ENCODE results near the gene FAM20A.
A peak's percentile ranks its signal among the peaks of the same experiment; 100 is the strongest.
"Not testable (repeated sequence)": the region's sequence is repeated elsewhere in the genome, so short reads cannot be mapped to it uniquely, and the experiment has no call there.

Gene FAM20A

GRCh38 chr17:68584581-68585303 lies 16.4 kb downstream of the FAM20A start:
- no peak for TF ChIP-seq CTCF (IDR thresholded peaks at IDR 0.05; ENCODE audit: low read depth, low read length, missing control alignments)
- no peak overlapping the region for H3K4me3 ChIP-seq (replicated peaks; ENCODE audit: low read depth, low read length)
- DNase-seq (ENCODE audit: extremely low read depth, low read depth), result no peak

- H3K4me3 ChIP-seq (replicated peaks; ENCODE audit: low read depth, low read length); DNase-seq (ENCODE audit: extremely low read depth, low read depth): not testable (repeated sequence)
These were observed 18.3 kb downstream of the FAM20A start for GRCh38 chr17:68582867-68583266.

DNA sequence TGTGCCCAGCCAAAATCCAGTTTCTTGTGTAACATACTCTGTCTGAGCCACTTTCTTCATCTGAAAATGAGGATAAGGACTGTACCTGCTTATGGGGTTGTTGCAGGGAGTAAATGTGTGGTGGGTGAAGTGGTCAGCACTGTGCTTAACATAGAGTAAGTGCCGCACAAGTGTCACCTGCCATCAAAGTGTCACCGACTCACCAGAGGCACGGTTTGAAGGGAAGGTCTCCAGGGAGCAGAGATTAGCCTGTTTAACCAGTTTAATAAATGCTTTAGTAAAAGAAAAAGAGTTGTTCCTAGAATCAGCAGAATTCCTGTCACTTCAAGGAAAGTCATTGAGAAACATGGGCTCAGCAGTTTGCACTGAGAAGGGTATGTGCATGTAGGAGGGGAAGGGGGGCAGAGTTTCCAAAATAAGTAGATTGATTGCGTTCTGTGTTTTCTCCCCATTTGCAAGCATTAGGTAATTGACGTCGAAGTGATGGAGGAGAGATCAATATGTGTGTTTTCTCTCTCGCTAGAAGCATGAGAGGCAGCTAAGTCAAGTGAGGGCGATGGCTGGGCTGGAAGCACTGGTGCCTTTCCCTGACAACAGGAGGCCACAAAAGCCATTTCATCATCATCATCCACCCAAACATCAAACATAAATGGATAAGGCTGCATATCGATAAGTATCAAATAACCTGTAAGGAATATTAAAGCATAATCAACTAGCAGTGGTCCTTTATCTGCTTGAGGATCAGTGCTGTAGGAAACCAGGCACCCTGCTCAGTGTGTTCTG lies 19.1 kb downstream of the FAM20A start:
- no peak overlapping the region for H3K4me3 ChIP-seq (replicated peaks; ENCODE audit: low read depth, low read length)
- no peak for DNase-seq (ENCODE audit: extremely low read depth, low read depth)
- no peak for TF ChIP-seq CTCF (IDR thresholded peaks at IDR 0.05; ENCODE audit: low read depth, low read length, missing control alignments)

DNA sequence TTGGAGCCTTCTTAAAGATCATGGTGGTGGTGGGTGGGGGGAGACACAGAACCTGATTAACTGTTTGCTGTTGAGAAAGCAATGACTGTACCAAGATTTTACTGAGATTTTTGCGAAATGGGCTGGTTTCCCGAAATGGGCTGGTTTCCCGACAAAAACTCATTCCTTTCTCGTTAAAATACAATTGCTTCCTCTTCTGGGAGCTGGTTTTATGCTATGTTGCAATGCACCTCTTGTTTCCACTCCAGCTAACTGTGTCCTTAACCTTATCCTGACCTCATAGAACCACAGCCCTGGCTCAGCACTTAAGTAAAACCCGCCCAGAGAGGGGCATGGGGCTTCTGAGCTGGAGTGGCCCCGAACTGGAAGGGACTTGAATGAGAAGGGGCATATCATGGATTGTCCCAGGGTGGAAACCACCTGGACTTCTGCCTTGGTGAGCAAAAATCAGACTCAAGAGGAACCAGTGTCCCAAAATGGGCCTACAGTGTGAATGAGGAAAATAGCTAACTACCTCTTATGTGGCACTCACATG lies 20.9 kb downstream of the FAM20A start:
- DNase-seq (ENCODE audit: extremely low read depth, low read depth), result peak; percentile 48
- no peak overlapping the region for H3K4me3 ChIP-seq (replicated peaks; ENCODE audit: low read depth, low read length)
- TF ChIP-seq CTCF (IDR thresholded peaks at IDR 0.05; ENCODE audit: low read depth, low read length, missing control alignments), result no peak

- no peak for TF ChIP-seq CTCF (IDR thresholded peaks at IDR 0.05; ENCODE audit: low read depth, low read length, missing control alignments)
- H3K4me3 ChIP-seq (replicated peaks; ENCODE audit: low read depth, low read length), result no peak overlapping the region
- no peak for DNase-seq (ENCODE audit: extremely low read depth, low read depth)
These were observed 21.8 kb downstream of the FAM20A start for GRCh38 chr17:68579194-68579927.

DNA sequence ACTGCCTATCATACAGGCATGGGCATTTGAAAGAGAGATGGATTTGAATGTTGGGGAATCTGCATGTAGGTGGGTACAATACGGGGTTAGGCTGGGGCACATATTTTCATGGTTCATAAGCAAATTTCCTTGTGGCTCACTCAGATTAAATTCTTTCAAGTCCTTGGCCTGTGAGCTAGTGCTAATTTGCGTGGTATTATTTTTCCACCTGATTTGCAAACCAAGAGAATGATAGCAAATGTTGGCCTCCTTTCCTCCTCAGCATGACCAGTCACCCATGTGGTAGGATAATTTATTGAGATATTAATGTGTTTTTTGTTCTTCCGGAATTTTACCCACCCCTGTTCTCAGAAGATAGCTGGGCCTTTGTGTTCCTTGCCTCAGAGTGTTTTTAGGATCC lies 22.9 kb downstream of the FAM20A start:
- no peak for DNase-seq (ENCODE audit: extremely low read depth, low read depth)
- H3K4me3 ChIP-seq (replicated peaks; ENCODE audit: low read depth, low read length), result no peak overlapping the region
- no peak for TF ChIP-seq CTCF (IDR thresholded peaks at IDR 0.05; ENCODE audit: low read depth, low read length, missing control alignments)

DNA sequence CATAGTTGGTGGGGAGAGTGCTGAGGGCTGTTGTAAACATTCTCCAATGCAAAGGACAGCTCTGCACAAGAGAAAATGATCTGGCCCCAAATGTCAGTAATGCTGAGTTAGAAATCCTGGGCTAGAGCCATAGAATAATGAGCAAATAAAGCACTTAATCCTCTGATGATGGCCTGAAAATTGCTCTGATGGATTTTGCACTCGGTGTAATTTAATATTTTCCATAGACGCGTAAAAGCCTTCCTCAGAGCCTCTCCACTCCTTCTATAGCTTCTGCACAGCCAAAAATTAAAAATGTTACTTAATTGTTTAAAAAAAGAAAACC lies 23.7 kb downstream of the FAM20A start:
- DNase-seq (ENCODE audit: extremely low read depth, low read depth), result no peak
- TF ChIP-seq CTCF (IDR thresholded peaks at IDR 0.05; ENCODE audit: low read depth, low read length, missing control alignments), result no peak
- H3K4me3 ChIP-seq (replicated peaks; ENCODE audit: low read depth, low read length), result no peak overlapping the region
